HG03520 (cell line): Measurements from ENCODE around the gene ZNF597.

Experiments
- ATAC-seq: cut with Tn5 transposase; IDR thresholded peaks from one replicate; pipeline ENCODE4 v1.9.1; 2021; ENCODE audit warnings: mild to moderate bottlenecking, moderate library complexity; ENCODE audit not compliant: unreplicated experiment

ZNF597 gene

GRCh38 chr16:3457434-3458252 is 14.3 kb upstream of the ZNF597 start:
- peak; percentile 78 for ATAC-seq

GRCh38 chr16:3454631-3455147 is 11.4 kb upstream of the ZNF597 start:
- no peak for ATAC-seq

- ATAC-seq = no peak
Measured at GRCh38 chr16:3454093-3454492, 10.8 kb upstream of the ZNF597 start.

- ATAC-seq = no peak
Measured at GRCh38 chr16:3444032-3444388, 706 bp upstream of the ZNF597 start.

- ATAC-seq = no peak
Measured at GRCh38 chr16:3439637-3440036, 3.7 kb downstream of the ZNF597 start.

- ATAC-seq = no peak
Measured at GRCh38 chr16:3434373-3434772, 8.9 kb downstream of the ZNF597 start.

GRCh38 chr16:3431779-3432219 is 11.5 kb downstream of the ZNF597 start:
- no peak for ATAC-seq

GRCh38 chr16:3413730-3414379 is 29.4 kb downstream of the ZNF597 start:
- ATAC-seq = no peak

- no peak for ATAC-seq
Measured at GRCh38 chr16:3408561-3409197, 34.6 kb downstream of the ZNF597 start.

GRCh38 chr16:3401719-3402397 is 41.4 kb downstream of the ZNF597 start:
- no peak for ATAC-seq

- ATAC-seq = peak; percentile 95
Measured at GRCh38 chr16:3400779-3401688, 42.3 kb downstream of the ZNF597 start, which contains the start of the genes ZNF174 and ZSCAN32. Gene ZNF174, plus strand, starts transcription at chr16:3401215. Its CDS starts 790 bp downstream, at chr16:3402005. Gene ZSCAN32, minus strand, starts transcription at chr16:3401004. Its CDS starts 3,447 bp downstream, at chr16:3397557.

- ATAC-seq = peak; percentile 27
Measured at GRCh38 chr16:3400446-3400778, 42.9 kb downstream of the ZNF597 start.

- ATAC-seq = no peak
Measured at GRCh38 chr16:3389663-3390338, 53.5 kb downstream of the ZNF597 start.

GRCh38 chr16:3388325-3388724 is 55.0 kb downstream of the ZNF597 start:
- no peak for ATAC-seq

- ATAC-seq = no peak
Measured at GRCh38 chr16:3383045-3383448, 60.3 kb downstream of the ZNF597 start.
